ENCODE measurements around the gene SH3BP4. TPM values are rescaled to one million over a fixed set of nuclear protein-coding genes. Genes with fewer than 3 reads are reported as not detected.
A peak's percentile ranks its signal among the peaks of the same experiment; 100 is the strongest.

Gene SH3BP4
- total RNA-seq, 1 donor: 121 TPM

DNA sequence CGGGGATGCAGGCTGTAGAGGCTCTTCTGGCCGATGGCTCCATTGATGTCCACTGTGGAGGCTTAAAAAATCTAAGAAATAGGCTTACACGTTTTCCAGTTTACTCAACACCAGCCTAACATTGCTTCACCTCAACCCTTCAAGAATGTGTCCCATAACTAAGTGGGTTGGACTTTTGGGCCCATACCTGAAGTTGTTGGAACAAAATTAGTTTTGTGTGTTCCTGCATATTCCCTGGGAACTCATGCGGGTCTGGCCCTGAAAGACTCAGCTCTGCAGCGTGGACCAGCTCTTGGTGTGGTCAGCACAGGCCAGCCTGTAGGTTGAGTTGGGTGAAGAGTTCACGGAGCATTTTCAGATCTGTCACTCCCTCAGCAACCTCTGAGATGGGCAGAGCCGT lies 38.5 kb downstream of the SH3BP4 start:
- H3K9me3 ChIP-seq (ENCODE audit: low read depth, low read length): no peaks in the 10 kb centered on the region
- peaks cover 100% of the 10 kb centered on the region for H3K79me2 ChIP-seq (ENCODE audit: insufficient read depth, low read length)
- no peak overlapping the region for H3K4me2 ChIP-seq (ENCODE audit: insufficient read depth, low read length)
- peaks cover 40% of the 10 kb centered on the region for H3K4me1 ChIP-seq (ENCODE audit: insufficient read depth, low read length)
- DNase-seq (ENCODE audit: insufficient read length, low spot score, missing footprints): no peak
- TF ChIP-seq, protein P1, sequence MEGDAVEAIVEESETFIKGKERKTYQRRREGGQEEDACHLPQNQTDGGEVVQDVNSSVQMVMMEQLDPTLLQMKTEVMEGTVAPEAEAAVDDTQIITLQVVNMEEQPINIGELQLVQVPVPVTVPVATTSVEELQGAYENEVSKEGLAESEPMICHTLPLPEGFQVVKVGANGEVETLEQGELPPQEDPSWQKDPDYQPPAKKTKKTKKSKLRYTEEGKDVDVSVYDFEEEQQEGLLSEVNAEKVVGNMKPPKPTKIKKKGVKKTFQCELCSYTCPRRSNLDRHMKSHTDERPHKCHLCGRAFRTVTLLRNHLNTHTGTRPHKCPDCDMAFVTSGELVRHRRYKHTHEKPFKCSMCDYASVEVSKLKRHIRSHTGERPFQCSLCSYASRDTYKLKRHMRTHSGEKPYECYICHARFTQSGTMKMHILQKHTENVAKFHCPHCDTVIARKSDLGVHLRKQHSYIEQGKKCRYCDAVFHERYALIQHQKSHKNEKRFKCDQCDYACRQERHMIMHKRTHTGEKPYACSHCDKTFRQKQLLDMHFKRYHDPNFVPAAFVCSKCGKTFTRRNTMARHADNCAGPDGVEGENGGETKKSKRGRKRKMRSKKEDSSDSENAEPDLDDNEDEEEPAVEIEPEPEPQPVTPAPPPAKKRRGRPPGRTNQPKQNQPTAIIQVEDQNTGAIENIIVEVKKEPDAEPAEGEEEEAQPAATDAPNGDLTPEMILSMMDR (IDR thresholded peaks at IDR 0.05; ENCODE audit: extremely low read depth, low read depth, low read length): no peak
- no peak overlapping the region for H3K4me3 ChIP-seq (ENCODE audit: insufficient read depth, low read length)
- H3K36me3 ChIP-seq (ENCODE audit: insufficient read depth, low read length): peaks cover 47% of the 10 kb centered on the region
- H3K27ac ChIP-seq (ENCODE audit: low read depth, low read length): no peak overlapping the region
- H3K27me3 ChIP-seq (ENCODE audit: insufficient read depth, low read length): no peaks in the 10 kb centered on the region
- no peak overlapping the region for H2AFZ ChIP-seq (ENCODE audit: low read length)
- H4K20me1 ChIP-seq (ENCODE audit: insufficient read depth, low read length): peaks cover 26% of the 10 kb centered on the region

GRCh38 chr2:234991290-234991689 lies 39.5 kb downstream of the SH3BP4 start:
- H3K4me2 ChIP-seq (ENCODE audit: insufficient read depth, low read length): peak overlapping the region; percentile 4
- H3K9me3 ChIP-seq (ENCODE audit: low read depth, low read length): no peaks in the 10 kb centered on the region
- peaks cover 47% of the 10 kb centered on the region for H3K36me3 ChIP-seq (ENCODE audit: insufficient read depth, low read length)
- no peaks in the 10 kb centered on the region for H3K27me3 ChIP-seq (ENCODE audit: insufficient read depth, low read length)
- peak overlapping the region; percentile 51 for H3K27ac ChIP-seq (ENCODE audit: low read depth, low read length)
- TF ChIP-seq, protein P1 (IDR thresholded peaks at IDR 0.05; ENCODE audit: extremely low read depth, low read depth, low read length): no peak
- H2AFZ ChIP-seq (ENCODE audit: low read length): no peak overlapping the region
- H3K4me1 ChIP-seq (ENCODE audit: insufficient read depth, low read length): peaks cover 50% of the 10 kb centered on the region
- no peak for DNase-seq (ENCODE audit: insufficient read length, low spot score, missing footprints)
- H3K79me2 ChIP-seq (ENCODE audit: insufficient read depth, low read length): peaks cover 100% of the 10 kb centered on the region
- no peak overlapping the region for H3K4me3 ChIP-seq (ENCODE audit: insufficient read depth, low read length)
- H4K20me1 ChIP-seq (ENCODE audit: insufficient read depth, low read length): peaks cover 20% of the 10 kb centered on the region

- Histone ChIP-seq H3K27ac (ENCODE audit: low read depth, low read length) (peak overlapping the region; percentile 51), H3K4me1 (ENCODE audit: insufficient read depth, low read length) (peaks cover 55% of the 10 kb centered on the region), H4K20me1 (ENCODE audit: insufficient read depth, low read length) (peaks cover 20% of the 10 kb centered on the region)
Observed at GRCh38 chr2:234991793-234992192, 40.0 kb downstream of the SH3BP4 start.

GRCh38 chr2:234992196-234992595 lies 40.4 kb downstream of the SH3BP4 start:
- Histone ChIP-seq H3K79me2 (ENCODE audit: insufficient read depth, low read length) (peaks cover 95% of the 10 kb centered on the region), H3K4me3 (ENCODE audit: insufficient read depth, low read length) (no peak overlapping the region), H3K27me3 (ENCODE audit: insufficient read depth, low read length) (no peaks in the 10 kb centered on the region), H3K4me1 (ENCODE audit: insufficient read depth, low read length) (peaks cover 55% of the 10 kb centered on the region), H3K4me2 (ENCODE audit: insufficient read depth, low read length) (no peak overlapping the region), H3K27ac (ENCODE audit: low read depth, low read length) (peak overlapping the region; percentile 51), H3K9me3 (ENCODE audit: low read depth, low read length) (no peaks in the 10 kb centered on the region), H4K20me1 (ENCODE audit: insufficient read depth, low read length) (peaks cover 20% of the 10 kb centered on the region), H3K36me3 (ENCODE audit: insufficient read depth, low read length) (peaks cover 45% of the 10 kb centered on the region), H2AFZ (ENCODE audit: low read length) (no peak overlapping the region)
- peak; percentile 78 for DNase-seq (ENCODE audit: insufficient read length, low spot score, missing footprints)
- TF ChIP-seq, protein P1 (IDR thresholded peaks at IDR 0.05; ENCODE audit: extremely low read depth, low read depth, low read length): no peak

More at GRCh38 chr2:234991793-234992192, 40.0 kb downstream of the SH3BP4 start:
- Histone ChIP-seq H3K4me3 (ENCODE audit: insufficient read depth, low read length) (no peak overlapping the region), H2AFZ (ENCODE audit: low read length) (no peak overlapping the region), H3K79me2 (ENCODE audit: insufficient read depth, low read length) (peaks cover 96% of the 10 kb centered on the region), H3K27me3 (ENCODE audit: insufficient read depth, low read length) (no peaks in the 10 kb centered on the region), H3K9me3 (ENCODE audit: low read depth, low read length) (no peaks in the 10 kb centered on the region), H3K36me3 (ENCODE audit: insufficient read depth, low read length) (peaks cover 45% of the 10 kb centered on the region), H3K4me2 (ENCODE audit: insufficient read depth, low read length) (peak overlapping the region; percentile 4)
- peak; percentile 71 for DNase-seq (ENCODE audit: insufficient read length, low spot score, missing footprints)
- TF ChIP-seq, protein P1 (IDR thresholded peaks at IDR 0.05; ENCODE audit: extremely low read depth, low read depth, low read length): no peak

Data from osteoblast (primary cell).